H9 (cell line): ENCODE measurements around the gene PARD3. TPM values are rescaled to one million over a fixed set of nuclear protein-coding genes. Genes with fewer than 3 reads are reported as not detected.
A peak's percentile ranks its signal among the peaks of the same experiment; 100 is the strongest.

Experiments used
- DNase-seq: peaks from one replicate; pipeline ENCODE4 v3.0.0-alpha.2; 2017
- H2AFZ ChIP-seq: one replicate; pipeline ENCODE4 v1.6.1; 2013; ENCODE audit warnings: mild to moderate bottlenecking, low read length, control low read depth, moderate library complexity
- H2AK5ac ChIP-seq: 2 replicates; pipeline ENCODE4 v1.6.1; 2013; ENCODE audit warnings: low read length, control low read depth, mixed read lengths; ENCODE audit not compliant: insufficient read length
- H2BK120ac ChIP-seq: one replicate; pipeline ENCODE4 v1.6.1; 2013; ENCODE audit warnings: low read depth, mild to moderate bottlenecking, low read length, control low read depth, inconsistent platforms; ENCODE audit not compliant: poor library complexity, severe bottlenecking
- H2BK12ac ChIP-seq: 2 replicates; pipeline ENCODE4 v1.6.1; 2013; ENCODE audit warnings: low read length, control low read depth, mixed read lengths, low read depth; ENCODE audit not compliant: insufficient read length
- H2BK15ac ChIP-seq: 2 replicates; pipeline ENCODE4 v1.6.1; 2013; ENCODE audit warnings: low read depth, low read length, control low read depth
- H2BK20ac ChIP-seq: one replicate; pipeline ENCODE4 v1.6.1; 2013; ENCODE audit warnings: low read depth, mild to moderate bottlenecking, low read length, control low read depth, inconsistent platforms; ENCODE audit not compliant: poor library complexity, severe bottlenecking
- H2BK5ac ChIP-seq: 2 replicates; pipeline ENCODE4 v1.6.1; 2013; ENCODE audit warnings: low read length, control low read depth, mixed read lengths; ENCODE audit not compliant: insufficient read length
- H3K14ac ChIP-seq: 2 replicates; pipeline ENCODE4 v1.6.1; 2013; ENCODE audit warnings: low read length, control low read depth; ENCODE audit not compliant: insufficient read depth
- H3K18ac ChIP-seq: 2 replicates; pipeline ENCODE4 v1.6.1; 2013; ENCODE audit warnings: low read depth, mild to moderate bottlenecking, mixed read lengths, low read length, control low read depth; ENCODE audit not compliant: insufficient read length
- H3K23ac ChIP-seq: 2 replicates; pipeline ENCODE4 v1.6.1; 2013; ENCODE audit warnings: low read length, control low read depth, mixed read lengths, low read depth; ENCODE audit not compliant: insufficient read length
- H3K23me2 ChIP-seq: 2 replicates; pipeline ENCODE4 v1.6.1; 2013; ENCODE audit warnings: low read depth, mild to moderate bottlenecking, mixed read lengths, low read length, control low read depth; ENCODE audit not compliant: insufficient read length, poor library complexity, severe bottlenecking
- H3K27ac ChIP-seq: 2 replicates; pipeline ENCODE4 v1.5.1; 2013; ENCODE audit warnings: low read length, control low read depth, mixed read lengths, low read depth; ENCODE audit not compliant: insufficient read length
- H3K27me3 ChIP-seq: 2 replicates; pipeline ENCODE4 v1.6.1; 2013; ENCODE audit warnings: low read length, control low read depth, inconsistent platforms; ENCODE audit not compliant: insufficient read depth
- H3K4ac ChIP-seq: 2 replicates; pipeline ENCODE4 v1.6.1; 2013; ENCODE audit warnings: low read depth, mild to moderate bottlenecking, control low read depth, inconsistent platforms, low read length, moderate library complexity
- H3K4me1 ChIP-seq: 2 replicates; pipeline ENCODE4 v1.6.1; 2013; ENCODE audit warnings: low read length, control low read depth, inconsistent platforms; ENCODE audit not compliant: insufficient read depth
- H3K4me2 ChIP-seq: 2 replicates; pipeline ENCODE4 v1.6.1; 2013; ENCODE audit warnings: low read length, control low read depth, mixed read lengths; ENCODE audit not compliant: insufficient read length, insufficient read depth
- H3K56ac ChIP-seq: 2 replicates; pipeline ENCODE4 v1.6.1; 2013; ENCODE audit warnings: low read depth, mild to moderate bottlenecking, mixed read lengths, low read length, control low read depth; ENCODE audit not compliant: insufficient read length
- H3K79me1 ChIP-seq: 2 replicates; pipeline ENCODE4 v1.6.1; 2013; ENCODE audit warnings: low read depth, mild to moderate bottlenecking, moderate library complexity, low read length, control low read depth, inconsistent platforms; ENCODE audit not compliant: insufficient read depth, poor library complexity, severe bottlenecking
- H3K79me2 ChIP-seq: 2 replicates; pipeline ENCODE4 v1.6.1; 2013; ENCODE audit warnings: low read length, control low read depth, inconsistent platforms; ENCODE audit not compliant: insufficient read depth
- H3K9ac ChIP-seq: 2 replicates; pipeline ENCODE4 v1.6.1; 2013; ENCODE audit warnings: low read length, control low read depth, mixed read lengths; ENCODE audit not compliant: insufficient read length; ENCODE audit errors: extremely low read depth
- H3K9me3 ChIP-seq: one replicate; pipeline ENCODE4 v1.6.1; 2013; ENCODE audit warnings: low read depth, low read length, inconsistent platforms; ENCODE audit not compliant: control insufficient read depth
- H3T11ph ChIP-seq: one replicate; pipeline ENCODE4 v1.6.1; 2013; ENCODE audit warnings: mild to moderate bottlenecking, low read length, control low read depth, inconsistent platforms
- H4K20me1 ChIP-seq: one replicate; pipeline ENCODE4 v1.6.1; 2013; ENCODE audit not compliant: control insufficient read depth, insufficient read length, insufficient read depth
- H4K5ac ChIP-seq: 2 replicates; pipeline ENCODE4 v1.6.1; 2013; ENCODE audit warnings: low read depth, mild to moderate bottlenecking, mixed read lengths, low read length, control low read depth; ENCODE audit not compliant: insufficient read length
- H4K8ac ChIP-seq: replicated peaks from 2 replicates; pipeline ENCODE4 v1.6.1; 2013; ENCODE audit warnings: low read length, control low read depth, mixed read lengths, low read depth; ENCODE audit not compliant: insufficient read length
- H4K91ac ChIP-seq: 2 replicates; pipeline ENCODE4 v1.6.1; 2013; ENCODE audit warnings: low read depth, mild to moderate bottlenecking, moderate library complexity, mixed read lengths, low read length, control low read depth; ENCODE audit not compliant: insufficient read length
- H3K27ac Mint-ChIP-seq, 3 experiments: 2 replicates in 2 of 3; 3 replicates in 1 of 3; pipeline ENCODE4 v1.8.0; 2020 to 2021; ENCODE audit warnings: mixed read lengths in 3 of 3, mild to moderate bottlenecking in 1 of 3, moderate library complexity in 1 of 3
- H3K27me3 Mint-ChIP-seq: 2 replicates; pipeline ENCODE4 v1.8.0; 2021; ENCODE audit warnings: low read depth, mild to moderate bottlenecking, moderate library complexity, mixed read lengths
- H3K36me3 Mint-ChIP-seq, 3 experiments: 2 replicates in 2 of 3; 3 replicates in 1 of 3; pipeline ENCODE4 v1.8.0; 2020 to 2021; ENCODE audit warnings: low read depth in 3 of 3, mixed read lengths in 3 of 3; ENCODE audit not compliant: insufficient read depth in 1 of 3
- H3K4me1 Mint-ChIP-seq, 2 experiments: 2 replicates each; pipeline ENCODE4 v1.8.0; 2020; ENCODE audit warnings: mixed read lengths in 2 of 2
- H3K4me3 Mint-ChIP-seq, 2 experiments: 2 replicates in 1 of 2; 3 replicates in 1 of 2; pipeline ENCODE4 v1.8.0; 2020 to 2021; ENCODE audit warnings: mild to moderate bottlenecking in 2 of 2, mixed read lengths in 2 of 2, moderate library complexity in 1 of 2
- H3K9me3 Mint-ChIP-seq, 2 experiments: 2 replicates in 1 of 2; 3 replicates in 1 of 2; pipeline ENCODE4 v1.8.0; 2020; ENCODE audit warnings: mild to moderate bottlenecking in 2 of 2, mixed read lengths in 2 of 2, moderate library complexity in 1 of 2
- WGBS: extraction: QIAGEN DNeasy Blood & Tissue Kit; methylation state at CpG from one replicate; pipeline ENCODE4 v1.1.7; 2013; ENCODE audit warnings: missing lambda C conversion rate, low lambda C conversion rate, mixed read lengths; ENCODE audit not compliant: insufficient read length; ENCODE audit errors: extremely low coverage; 5-methylcytosine and 5-hydroxymethylcytosine counted together
- total RNA-seq: library from RNA; stranded (reverse); gene quantifications from 2 replicates; pipeline ENCODE4 v1.2.1, GENCODE V29; 2021
- TF ChIP-seq, protein P1 (sequence below): fragments of 200-600 bp; sonication (generic); conservative IDR thresholded peaks from 3 replicates; pipeline ENCODE4 v1.8.0; 2021; ENCODE audit warnings: antibody characterized with exemption, mild to moderate bottlenecking

The PARD3 gene
- total RNA-seq, 1 experiment from 2014 or later: 44.7 TPM

DNA sequence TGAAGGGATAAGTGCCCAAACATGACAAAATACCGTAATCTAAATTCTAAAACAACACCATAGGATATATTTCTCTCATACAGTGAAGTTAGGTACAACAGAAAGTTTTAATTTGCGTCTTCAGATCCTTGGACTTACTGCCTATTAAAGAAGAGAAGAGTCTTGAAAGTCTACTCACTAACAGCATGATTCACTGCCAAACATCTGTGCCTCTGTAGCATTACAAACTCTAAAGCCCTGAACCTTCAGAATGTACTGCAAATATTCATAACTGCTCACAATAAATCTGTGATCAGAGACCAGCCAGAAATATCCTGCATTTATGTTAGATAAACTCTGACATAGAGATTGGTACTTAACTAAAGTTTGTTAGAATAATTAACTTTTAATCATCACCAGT is 365.3 kb downstream of the PARD3 start:
- no peak overlapping the region for H3K18ac ChIP-seq
- H3K4me1 ChIP-seq: no peaks in the 10 kb centered on the region
- no peak for DNase-seq
- no peak overlapping the region for H4K8ac ChIP-seq
- H2BK20ac ChIP-seq: no peak overlapping the region
- no peak overlapping the region for H4K91ac ChIP-seq
- Mint-ChIP-seq H3K27me3 (no peaks in the 10 kb centered on the region), H3K4me1 (peaks cover 4 to 9% of the 10 kb centered on the region in 2 experiments; a peak in 3 of 4 replicates), H3K4me3 (no peak overlapping the region), H3K36me3 (no peaks in the 10 kb centered on the region), H3K27ac (peak overlapping the region in 1 of 3 experiments; percentile 36; a peak in 2 of 7 replicates), H3K9me3 (no peaks in the 10 kb centered on the region)
- no peak overlapping the region for H3K14ac ChIP-seq
- H3K9ac ChIP-seq: no peak overlapping the region
- no peak overlapping the region for H2BK5ac ChIP-seq
- H3K4me2 ChIP-seq: no peak overlapping the region
- no peak overlapping the region for H2AFZ ChIP-seq
- no peak overlapping the region for H3K27ac ChIP-seq
- no peaks in the 10 kb centered on the region for H3K79me1 ChIP-seq
- no peak overlapping the region for H3K56ac ChIP-seq
- no peaks in the 10 kb centered on the region for H3K23me2 ChIP-seq
- H2BK12ac ChIP-seq: no peak overlapping the region
- no peak overlapping the region for H2BK120ac ChIP-seq
- no peak overlapping the region for H3T11ph ChIP-seq
- H2AK5ac ChIP-seq: no peak overlapping the region
- no peaks in the 10 kb centered on the region for H3K27me3 ChIP-seq
- no peak overlapping the region for H2BK15ac ChIP-seq
- H3K79me2 ChIP-seq: no peaks in the 10 kb centered on the region
- no CpG with 5 or more reads among the region's 2 CpGs for WGBS
- TF ChIP-seq, protein P1, sequence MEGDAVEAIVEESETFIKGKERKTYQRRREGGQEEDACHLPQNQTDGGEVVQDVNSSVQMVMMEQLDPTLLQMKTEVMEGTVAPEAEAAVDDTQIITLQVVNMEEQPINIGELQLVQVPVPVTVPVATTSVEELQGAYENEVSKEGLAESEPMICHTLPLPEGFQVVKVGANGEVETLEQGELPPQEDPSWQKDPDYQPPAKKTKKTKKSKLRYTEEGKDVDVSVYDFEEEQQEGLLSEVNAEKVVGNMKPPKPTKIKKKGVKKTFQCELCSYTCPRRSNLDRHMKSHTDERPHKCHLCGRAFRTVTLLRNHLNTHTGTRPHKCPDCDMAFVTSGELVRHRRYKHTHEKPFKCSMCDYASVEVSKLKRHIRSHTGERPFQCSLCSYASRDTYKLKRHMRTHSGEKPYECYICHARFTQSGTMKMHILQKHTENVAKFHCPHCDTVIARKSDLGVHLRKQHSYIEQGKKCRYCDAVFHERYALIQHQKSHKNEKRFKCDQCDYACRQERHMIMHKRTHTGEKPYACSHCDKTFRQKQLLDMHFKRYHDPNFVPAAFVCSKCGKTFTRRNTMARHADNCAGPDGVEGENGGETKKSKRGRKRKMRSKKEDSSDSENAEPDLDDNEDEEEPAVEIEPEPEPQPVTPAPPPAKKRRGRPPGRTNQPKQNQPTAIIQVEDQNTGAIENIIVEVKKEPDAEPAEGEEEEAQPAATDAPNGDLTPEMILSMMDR: no peak
- no peaks in the 10 kb centered on the region for H3K9me3 ChIP-seq
- no peak overlapping the region for H4K5ac ChIP-seq
- H3K4ac ChIP-seq: no peak overlapping the region
- no peaks in the 10 kb centered on the region for H4K20me1 ChIP-seq
- no peak overlapping the region for H3K23ac ChIP-seq
